GM18951 (cell line): ENCODE measurements around the gene ZNF774.

Source experiments
- POLR2A ChIP-seq: IDR thresholded peaks from 4 replicates; pipeline ENCODE4 v1.6.1; 2011; ENCODE audit warnings: mild to moderate bottlenecking; ENCODE audit not compliant: insufficient read length, insufficient read depth; ENCODE audit errors: extremely low read depth
- in situ Hi-C: fragments of 300-500 bp; cut with MboI; formaldehyde crosslinking; loops from one replicate; pipeline ENCODE4 v1.12.0; 2022; ENCODE audit warnings: low sequenced_read_pairs, mixed read lengths, inconsistent platforms; ENCODE audit not compliant: unreplicated experiment

ZNF774 gene

GRCh38 chr15:90387534-90388461 is 35.7 kb downstream of the ZNF774 start, which contains the start of gene IQGAP1:
TSS of gene IQGAP1 (plus strand) at chr15:90388242. CDS start at chr15:90388342, 100 bp downstream.
- in situ Hi-C loops: no loop called here

GRCh38 chr15:90388462-90389380 is 36.6 kb downstream of the ZNF774 start:
- in situ Hi-C loops: no loop called here
- no peak for TF ChIP-seq POLR2A

More at GRCh38 chr15:90387534-90388461, 35.7 kb downstream of the ZNF774 start, which contains the start of gene IQGAP1:
- peak; percentile 88 for TF ChIP-seq POLR2A

- no peak for TF ChIP-seq POLR2A
- in situ Hi-C loops: no loop called here
Observed at GRCh38 chr15:90389513-90389912, 37.4 kb downstream of the ZNF774 start.

DNA sequence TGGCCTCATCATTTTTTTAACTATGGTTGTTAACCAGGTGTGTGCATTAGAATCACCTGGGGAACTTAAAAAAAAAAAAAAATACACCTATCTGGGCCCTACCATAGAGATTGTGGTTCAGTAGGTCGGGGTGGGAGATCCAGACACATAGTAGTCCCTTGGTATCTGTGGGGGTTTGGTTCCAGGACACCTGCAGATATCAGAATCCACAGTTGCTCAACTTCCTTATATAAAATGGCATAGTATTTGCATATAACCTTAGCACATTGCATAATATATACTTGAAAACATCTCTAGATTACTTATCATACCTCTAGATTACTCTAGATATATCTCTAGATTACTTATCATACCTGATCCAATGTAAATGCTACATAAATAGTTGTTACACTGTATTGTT is 41.0 kb downstream of the ZNF774 start:
- in situ Hi-C loops: no loop called here
- no peak for TF ChIP-seq POLR2A

DNA sequence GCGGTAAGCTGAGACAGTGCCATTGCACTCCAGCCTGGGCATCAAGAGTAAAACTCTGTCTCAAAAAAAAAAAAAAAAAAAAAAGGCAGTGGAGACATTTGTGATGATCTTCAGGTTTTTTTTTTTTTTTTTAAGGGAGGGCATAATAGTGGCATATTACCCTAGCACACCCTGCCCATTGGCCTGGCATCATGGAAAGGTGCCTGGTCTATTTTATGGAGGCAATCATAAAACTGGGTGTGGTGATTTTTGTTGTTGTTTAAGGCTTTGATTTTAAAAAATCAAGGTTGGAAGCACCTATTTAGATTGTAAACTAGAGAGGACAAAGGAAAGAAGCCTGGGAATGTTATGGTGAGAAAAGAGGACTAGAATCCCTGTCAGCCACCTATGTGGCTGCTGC is 42.0 kb downstream of the ZNF774 start:
- no peak for TF ChIP-seq POLR2A
- in situ Hi-C loops: no loop called here

- in situ Hi-C loops: no loop called here
- no peak for TF ChIP-seq POLR2A
Observed at GRCh38 chr15:90394748-90395442, 42.8 kb downstream of the ZNF774 start.

DNA sequence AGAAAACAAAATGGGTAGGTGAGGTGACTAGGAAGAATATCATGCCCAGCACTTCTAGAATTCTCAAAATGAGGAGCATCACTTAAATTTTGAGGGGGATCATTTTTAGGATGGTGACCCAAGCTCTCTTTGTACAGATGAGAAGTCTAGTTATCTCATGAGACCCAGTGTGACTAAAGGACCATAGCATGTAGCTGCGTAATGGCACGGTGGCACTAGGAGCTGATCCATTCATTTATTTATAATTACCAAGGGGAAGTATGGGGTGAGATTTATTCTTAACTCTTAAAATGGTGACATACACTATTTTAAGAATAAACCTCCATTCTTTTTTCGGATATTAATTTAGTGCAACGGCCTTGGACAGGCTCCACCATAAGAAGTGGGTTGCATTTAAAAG is 44.2 kb downstream of the ZNF774 start:
- TF ChIP-seq POLR2A: no peak

GRCh38 chr15:90400005-90400758 is 48.1 kb downstream of the ZNF774 start:
- in situ Hi-C loops: no loop called here

More for the DNA sequence above, 44.2 kb downstream of the ZNF774 start:
- in situ Hi-C loops: no loop called here

GRCh38 chr15:90400759-90401314 is 48.8 kb downstream of the ZNF774 start:
- in situ Hi-C loops: no loop called here
- no peak for TF ChIP-seq POLR2A

More at GRCh38 chr15:90400005-90400758, 48.1 kb downstream of the ZNF774 start:
- TF ChIP-seq POLR2A: no peak

DNA sequence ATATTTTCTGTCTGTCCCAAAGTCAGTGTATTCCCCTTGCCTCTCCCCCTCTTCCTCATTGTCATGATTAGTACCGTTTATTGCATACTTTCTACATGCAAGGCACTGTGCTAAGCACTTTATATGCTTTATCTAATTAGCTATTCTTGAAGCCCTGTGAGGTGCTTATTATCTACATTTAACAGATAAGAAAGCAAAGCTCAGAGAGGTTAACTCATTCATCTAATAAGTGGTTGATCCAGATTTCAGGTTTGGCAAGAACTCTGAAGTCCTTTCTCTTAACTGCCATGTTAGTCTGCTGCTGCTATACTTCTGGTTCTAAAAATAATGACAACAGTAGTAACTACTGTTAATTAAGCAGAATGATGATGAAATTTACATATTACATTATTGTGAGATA is 49.4 kb downstream of the ZNF774 start:
- TF ChIP-seq POLR2A: no peak
- in situ Hi-C loops: no loop called here

DNA sequence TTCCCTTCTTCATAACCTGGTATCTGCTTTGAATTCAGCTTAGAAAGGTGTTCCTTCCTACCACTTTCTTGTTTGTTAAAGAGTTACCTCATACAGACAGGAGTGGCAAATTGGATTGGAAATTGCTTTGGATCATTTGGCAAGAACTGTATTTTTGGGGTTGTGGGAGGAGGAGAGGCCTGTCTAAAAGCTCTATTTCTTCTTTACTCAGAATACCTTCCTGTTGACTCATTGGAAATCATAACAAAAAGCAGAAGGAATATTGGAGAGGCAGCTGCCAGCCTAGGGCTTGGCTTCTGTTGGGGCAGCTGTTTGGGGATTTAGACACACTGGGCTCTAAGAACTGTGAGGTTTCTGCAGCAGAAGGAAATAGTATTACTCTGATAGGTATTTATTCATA is 50.1 kb downstream of the ZNF774 start:
- in situ Hi-C loops: no loop called here
- no peak for TF ChIP-seq POLR2A

- in situ Hi-C loops: no loop called here
- TF ChIP-seq POLR2A: no peak
Observed at GRCh38 chr15:90402767-90403166, 50.7 kb downstream of the ZNF774 start.
